Retinal pigment epithelial cell (primary cell): ENCODE data around the gene ZNF618.
A peak's percentile ranks its signal among the peaks of the same experiment; 100 is the strongest.

Source experiments
- DNase-seq: peaks from one replicate; pipeline ENCODE4 v3.0.0-alpha.2; 2010; ENCODE audit warnings: low read depth
- H3K4me3 ChIP-seq: 2 replicates; pipeline ENCODE4 v1.5.1; 2011; ENCODE audit warnings: mild to moderate bottlenecking, low read length, control low read depth, moderate library complexity
- TF ChIP-seq, protein P1 (sequence below): conservative IDR thresholded peaks from 2 replicates; pipeline ENCODE4 v1.5.1; 2011; ENCODE audit warnings: low read depth, low read length, control low read depth, inconsistent platforms

Gene ZNF618

DNA sequence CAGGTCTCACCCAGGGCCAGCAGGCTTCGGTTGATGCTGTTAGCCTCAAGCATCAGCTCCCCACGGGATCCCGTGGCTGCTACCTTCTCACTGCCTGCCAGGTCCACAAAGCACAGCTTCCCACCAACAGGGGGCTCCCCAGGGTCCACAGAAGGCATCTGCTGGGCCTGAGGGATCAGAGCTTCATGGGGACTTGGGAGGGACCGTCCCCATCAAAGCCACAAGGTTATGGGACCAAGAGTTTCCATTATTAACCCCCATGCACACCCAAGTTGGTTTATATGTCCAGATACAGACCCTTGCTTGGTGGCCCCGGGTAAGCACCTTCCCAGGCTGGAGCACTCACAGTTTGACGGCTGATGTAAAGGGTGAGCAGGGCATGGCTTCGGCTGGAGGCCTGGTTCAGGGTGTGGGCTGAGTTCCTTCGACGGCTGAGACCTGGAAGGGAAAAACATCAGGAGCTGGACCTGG, 220.0 kb downstream of the ZNF618 start:
- TF ChIP-seq, protein P1, sequence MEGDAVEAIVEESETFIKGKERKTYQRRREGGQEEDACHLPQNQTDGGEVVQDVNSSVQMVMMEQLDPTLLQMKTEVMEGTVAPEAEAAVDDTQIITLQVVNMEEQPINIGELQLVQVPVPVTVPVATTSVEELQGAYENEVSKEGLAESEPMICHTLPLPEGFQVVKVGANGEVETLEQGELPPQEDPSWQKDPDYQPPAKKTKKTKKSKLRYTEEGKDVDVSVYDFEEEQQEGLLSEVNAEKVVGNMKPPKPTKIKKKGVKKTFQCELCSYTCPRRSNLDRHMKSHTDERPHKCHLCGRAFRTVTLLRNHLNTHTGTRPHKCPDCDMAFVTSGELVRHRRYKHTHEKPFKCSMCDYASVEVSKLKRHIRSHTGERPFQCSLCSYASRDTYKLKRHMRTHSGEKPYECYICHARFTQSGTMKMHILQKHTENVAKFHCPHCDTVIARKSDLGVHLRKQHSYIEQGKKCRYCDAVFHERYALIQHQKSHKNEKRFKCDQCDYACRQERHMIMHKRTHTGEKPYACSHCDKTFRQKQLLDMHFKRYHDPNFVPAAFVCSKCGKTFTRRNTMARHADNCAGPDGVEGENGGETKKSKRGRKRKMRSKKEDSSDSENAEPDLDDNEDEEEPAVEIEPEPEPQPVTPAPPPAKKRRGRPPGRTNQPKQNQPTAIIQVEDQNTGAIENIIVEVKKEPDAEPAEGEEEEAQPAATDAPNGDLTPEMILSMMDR, result peak; percentile 41
- DNase-seq, result no peak
- no peak overlapping the region for H3K4me3 ChIP-seq

DNA sequence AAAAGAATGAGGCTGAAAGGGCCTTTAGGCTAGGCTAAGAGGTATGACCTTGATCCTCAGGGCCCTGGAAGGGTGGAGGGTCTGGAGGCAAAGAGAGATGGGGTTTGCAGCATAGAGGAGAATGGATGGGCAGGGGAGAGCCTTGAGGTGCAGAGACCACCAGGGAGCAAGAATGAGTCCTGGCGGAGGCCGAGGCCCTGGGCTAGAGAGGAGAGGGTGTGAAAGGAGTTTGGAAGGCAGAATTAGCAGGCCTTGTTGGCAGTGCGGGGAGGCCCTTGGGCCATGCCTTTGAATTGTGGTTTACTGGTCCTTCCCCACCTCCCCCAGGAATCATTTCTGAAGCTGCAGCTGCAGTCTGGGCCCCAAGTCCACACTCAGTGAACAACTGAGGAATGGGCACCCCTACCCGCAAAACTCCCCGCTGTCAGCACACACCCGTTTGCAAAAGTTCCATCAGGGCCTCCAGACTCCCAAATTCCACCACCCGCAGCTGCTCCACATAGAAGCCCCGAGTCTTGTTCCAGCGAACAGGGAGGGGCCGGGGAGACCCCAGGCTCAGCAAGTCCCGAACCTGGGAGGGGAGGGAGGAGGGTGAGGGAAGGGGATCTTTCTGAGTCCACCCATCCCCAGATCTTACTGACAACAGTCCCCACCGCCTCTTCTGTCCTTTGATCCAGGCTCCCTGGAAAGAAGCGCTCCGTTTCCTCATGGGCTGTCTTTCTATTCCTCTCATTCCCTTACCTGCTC, 220.9 kb downstream of the ZNF618 start:
- TF ChIP-seq, protein P1, result no peak
- no peak for DNase-seq
- H3K4me3 ChIP-seq, result no peak overlapping the region

DNA sequence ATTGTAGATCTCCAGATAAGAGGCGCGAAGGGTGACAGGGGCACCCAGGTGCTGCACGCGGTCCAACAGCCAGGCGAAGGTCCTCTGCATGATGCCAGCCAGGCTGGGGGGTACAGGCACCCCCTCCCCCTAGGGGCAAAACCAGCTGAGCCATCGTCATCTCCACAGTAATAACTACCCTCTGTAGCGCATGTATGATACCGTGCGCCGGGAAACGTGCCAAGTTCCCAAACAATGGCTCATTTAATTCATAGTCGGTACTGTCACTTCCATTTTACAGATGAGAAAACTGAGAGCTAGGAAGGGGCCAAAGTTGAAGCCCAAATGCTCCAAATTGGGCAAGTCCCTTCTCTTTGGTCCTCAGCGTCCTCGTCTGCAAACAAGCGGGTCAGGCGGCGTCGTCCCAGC, 221.5 kb downstream of the ZNF618 start:
- H3K4me3 ChIP-seq, result peak overlapping the region; percentile 24
- TF ChIP-seq, protein P1, result no peak
- DNase-seq, result no peak

DNA sequence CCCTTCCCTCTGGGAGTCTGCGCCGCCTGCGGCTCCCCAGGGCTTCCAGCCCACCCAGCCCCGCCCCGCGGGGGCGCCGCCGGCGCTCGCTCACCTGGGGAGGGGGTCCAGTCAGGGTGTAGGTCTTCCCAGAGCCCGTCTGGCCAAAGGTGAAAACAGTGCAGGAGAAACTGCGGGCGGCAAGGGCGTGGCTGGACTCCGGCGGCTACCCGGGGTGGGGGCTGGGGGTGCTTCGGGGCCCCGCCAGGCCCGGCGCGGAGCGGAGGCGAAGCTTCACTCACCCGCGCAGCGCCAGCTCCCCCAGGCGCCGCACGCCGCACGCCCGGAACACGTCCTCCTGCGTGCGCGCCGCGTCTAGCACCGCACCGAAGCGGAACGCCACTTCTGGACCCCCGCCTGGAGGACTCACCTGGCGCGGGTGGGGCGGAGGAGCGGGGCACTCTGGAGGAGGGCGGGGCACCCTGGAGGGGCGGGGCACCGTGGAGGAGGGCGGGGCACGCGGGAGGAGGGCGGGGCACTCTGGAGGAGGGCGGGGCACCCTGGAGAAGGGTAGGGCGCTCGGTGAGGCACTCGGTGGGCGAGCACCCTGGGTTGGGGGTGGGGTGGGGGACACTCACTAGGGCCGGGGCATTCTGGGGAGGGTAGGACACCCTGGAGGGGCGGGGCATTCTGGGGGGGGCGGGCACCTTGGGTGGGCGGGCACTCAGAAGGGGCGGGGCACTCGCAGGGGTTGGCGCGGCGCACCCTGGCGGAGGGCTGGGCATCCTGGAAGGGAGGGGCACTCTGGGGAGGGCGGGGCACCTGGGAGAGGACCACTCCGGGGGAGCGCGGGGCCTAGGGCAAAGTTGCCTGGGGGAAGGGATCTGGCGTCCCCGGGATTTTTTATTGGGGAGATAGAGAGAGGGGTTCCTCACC, 222.2 kb downstream of the ZNF618 start:
- H3K4me3 ChIP-seq, result peak overlapping the region; percentile 24
- DNase-seq, result no peak
- TF ChIP-seq, protein P1, result no peak

DNA sequence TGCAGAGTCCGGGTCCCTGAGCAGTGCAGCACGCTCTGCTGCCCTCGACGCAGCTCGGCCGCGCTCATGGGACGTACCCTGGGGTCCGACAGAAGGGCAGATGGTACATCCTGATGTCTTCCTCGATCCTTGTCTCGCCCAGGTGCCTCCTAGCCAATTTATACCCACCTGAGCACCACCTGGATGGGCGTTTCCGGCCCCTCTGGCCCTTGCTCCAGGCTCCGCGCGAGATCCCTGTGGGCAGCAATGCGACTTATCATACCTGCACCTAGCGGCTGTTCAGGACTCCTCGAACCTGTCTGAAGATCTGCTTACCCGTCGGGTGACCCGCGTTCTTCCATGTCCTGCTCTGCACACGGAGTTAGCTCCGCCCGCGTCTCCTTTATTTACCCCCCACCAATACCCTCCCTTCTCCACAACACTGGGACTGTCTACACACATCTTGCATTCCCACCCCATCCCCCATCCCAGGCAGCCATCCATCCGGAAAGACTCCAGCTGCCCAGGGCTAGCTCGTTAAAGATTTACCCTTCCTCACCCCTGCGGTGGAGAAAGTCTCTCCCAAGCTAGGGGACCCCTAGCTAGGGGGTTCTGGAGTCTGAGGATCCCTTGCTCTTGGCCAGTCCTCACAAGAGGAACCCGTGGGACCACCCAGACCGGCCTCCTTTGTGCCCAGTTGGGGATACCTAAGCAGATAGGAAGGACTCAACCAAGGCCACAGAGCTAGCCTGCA, 223.0 kb downstream of the ZNF618 start, which contains the start of gene KIF12:
KIF12 (minus strand) TSS at position 357 of the 733 bp plus-strand sequence; CDS start at position 341, 16 bp downstream.
- DNase-seq, result no peak
- peak within 1 kb of the TSS; percentile 24 for H3K4me3 ChIP-seq
- TF ChIP-seq, protein P1, result no peak

DNA sequence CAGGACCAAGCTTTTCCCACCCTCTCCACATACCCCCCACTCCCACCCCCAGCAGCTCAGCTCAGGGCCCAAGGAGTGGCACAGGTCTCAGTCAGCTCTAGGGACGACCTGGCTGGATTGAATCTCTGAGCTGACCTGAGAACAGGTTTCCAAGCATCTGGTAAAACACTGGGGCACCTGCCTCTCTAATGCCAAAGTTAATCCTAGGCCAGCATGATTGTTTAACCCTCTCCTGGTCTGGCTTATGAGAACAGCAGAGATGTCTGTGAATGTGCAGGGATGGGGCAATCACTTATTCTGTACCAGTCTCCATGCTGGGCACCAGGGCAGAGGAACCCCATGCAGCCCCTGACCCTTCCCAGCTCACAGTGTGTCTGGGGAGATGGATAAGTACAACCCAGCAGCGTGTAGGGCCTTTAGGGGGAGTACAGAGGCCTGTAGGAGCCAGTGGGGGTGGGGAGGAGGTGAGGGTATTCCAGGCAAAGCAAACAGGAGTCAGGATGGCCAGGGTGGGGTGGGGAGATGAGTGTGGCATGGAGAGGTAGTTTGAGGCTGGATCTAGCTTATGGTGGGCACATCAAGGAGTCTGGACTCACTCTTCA, 223.7 kb downstream of the ZNF618 start:
- no peak overlapping the region for H3K4me3 ChIP-seq
- DNase-seq, result no peak
- TF ChIP-seq, protein P1, result no peak
